ENCODE measurements around the gene HIF3A. TPM values are rescaled to one million over a fixed set of nuclear protein-coding genes. Genes with fewer than 3 reads are reported as not detected.
A peak's percentile ranks its signal among the peaks of the same experiment; 100 is the strongest.
"Not testable (repeated sequence)": the region's sequence is repeated elsewhere in the genome, so short reads cannot be mapped to it uniquely, and the experiment has no call there.

The HIF3A gene
- 10 to 100 TPM in 2 of 3 donors, 1 to 10 TPM in 1; 4.9 to 96.1 (median 19.0) TPM for total RNA-seq
- long read RNA-seq, donor 1, full-length matches to known transcripts, result 1 of 64 reads
- long read RNA-seq, donor 1, partial matches to known transcripts, result 15 of 64 reads
- long read RNA-seq, donor 1, other reads (novel, unspliced or antisense), result 48 of 64 reads
- long read RNA-seq, donor 2, partial matches to known transcripts, result 1 of 2 reads
- long read RNA-seq, donor 2, other reads (novel, unspliced or antisense), result 1 of 2 reads

DNA sequence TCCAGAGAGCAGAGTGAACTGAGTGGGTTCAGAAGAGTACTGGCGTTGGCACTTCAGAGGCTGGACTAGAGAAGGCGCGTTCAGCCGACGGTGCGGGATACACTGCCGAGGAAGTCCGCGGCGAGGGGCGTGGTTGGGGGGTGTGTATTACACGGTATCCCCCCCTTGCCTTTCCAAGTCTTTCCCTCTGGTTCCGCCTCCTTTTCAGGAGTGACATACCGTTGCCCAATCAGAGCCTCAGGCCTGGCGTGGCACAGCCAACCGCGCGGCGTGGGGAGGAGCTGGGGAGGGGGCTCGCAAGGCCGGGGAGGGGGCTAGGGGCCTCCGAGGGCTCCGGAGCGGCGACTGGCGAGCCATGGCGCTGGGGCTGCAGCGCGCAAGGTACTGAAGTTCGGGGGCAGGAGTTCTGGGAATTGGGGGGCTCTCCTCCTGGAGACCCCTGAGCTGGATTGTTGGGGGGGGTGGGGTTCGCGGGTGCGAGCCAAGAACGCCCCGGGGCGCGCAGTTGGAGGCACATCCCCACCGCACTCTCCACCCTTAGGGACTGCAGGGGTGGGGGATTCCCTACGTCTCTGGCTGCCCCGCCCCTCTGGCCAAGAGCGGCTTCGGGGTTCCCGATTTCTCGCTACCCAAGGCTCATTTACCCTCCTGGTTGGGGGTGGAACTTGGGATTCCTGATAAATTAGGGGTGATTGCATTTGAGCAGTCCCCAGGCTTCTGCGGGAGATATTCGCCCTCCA is at the start of gene HIF3A:
TSS of gene HIF3A (plus strand) at position 321 of the 740 bp plus-strand sequence. CDS start at position 356, 35 bp downstream.
- peaks cover 47% of the 10 kb centered on the region for H3K4me1 ChIP-seq (ENCODE audit: low read depth)
- ATAC-seq, result peak; percentile 18
- peak; percentile 77 to 82 (median 81) for DNase-seq
- no peaks in the 10 kb centered on the region for H3K9me3 ChIP-seq
- intact Hi-C loops (cut with DNase I, micrococcal nuclease), result no loop called here
- TF ChIP-seq, protein P1, sequence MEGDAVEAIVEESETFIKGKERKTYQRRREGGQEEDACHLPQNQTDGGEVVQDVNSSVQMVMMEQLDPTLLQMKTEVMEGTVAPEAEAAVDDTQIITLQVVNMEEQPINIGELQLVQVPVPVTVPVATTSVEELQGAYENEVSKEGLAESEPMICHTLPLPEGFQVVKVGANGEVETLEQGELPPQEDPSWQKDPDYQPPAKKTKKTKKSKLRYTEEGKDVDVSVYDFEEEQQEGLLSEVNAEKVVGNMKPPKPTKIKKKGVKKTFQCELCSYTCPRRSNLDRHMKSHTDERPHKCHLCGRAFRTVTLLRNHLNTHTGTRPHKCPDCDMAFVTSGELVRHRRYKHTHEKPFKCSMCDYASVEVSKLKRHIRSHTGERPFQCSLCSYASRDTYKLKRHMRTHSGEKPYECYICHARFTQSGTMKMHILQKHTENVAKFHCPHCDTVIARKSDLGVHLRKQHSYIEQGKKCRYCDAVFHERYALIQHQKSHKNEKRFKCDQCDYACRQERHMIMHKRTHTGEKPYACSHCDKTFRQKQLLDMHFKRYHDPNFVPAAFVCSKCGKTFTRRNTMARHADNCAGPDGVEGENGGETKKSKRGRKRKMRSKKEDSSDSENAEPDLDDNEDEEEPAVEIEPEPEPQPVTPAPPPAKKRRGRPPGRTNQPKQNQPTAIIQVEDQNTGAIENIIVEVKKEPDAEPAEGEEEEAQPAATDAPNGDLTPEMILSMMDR (IDR thresholded peaks at IDR 0.05), result no peak
- no peaks in the 10 kb centered on the region for H3K36me3 ChIP-seq (ENCODE audit: low read depth)
- H3K4me3 ChIP-seq, result no peak within 1 kb of the TSS

DNA sequence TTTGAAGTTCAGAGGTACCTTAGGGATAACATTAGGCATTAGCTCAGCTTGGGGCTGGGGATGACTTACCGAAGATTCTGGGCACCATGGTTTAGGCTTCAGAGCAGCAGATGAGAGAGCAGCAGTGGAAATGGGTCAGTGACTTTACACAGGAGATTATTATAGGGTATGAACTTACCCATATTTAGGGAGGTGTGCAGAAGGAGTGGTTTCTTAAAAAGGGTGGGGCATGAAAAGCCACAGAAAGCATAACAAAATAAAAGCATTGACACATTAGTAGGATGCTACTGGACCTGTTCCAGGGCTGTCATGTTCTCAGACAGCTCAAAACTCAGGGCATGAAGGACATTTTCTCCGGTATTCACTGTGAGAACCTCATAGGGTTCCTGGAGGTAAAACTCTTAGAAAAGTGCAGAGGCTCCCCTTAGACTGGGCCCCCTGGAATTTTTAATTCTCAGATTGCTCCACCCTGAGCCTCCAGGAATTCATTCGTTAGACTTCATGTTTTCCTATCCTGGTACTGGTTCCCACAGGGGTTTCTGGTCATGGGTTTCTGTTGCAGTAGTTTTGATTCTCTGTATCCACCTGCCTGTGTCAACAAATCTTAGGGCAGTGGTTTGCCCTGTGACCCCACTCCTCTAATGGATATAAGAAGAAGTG is 46.6 kb upstream of the HIF3A start:
- Histone ChIP-seq H3K4me3 (no peak overlapping the region), H3K36me3 (ENCODE audit: low read depth) (no peaks in the 10 kb centered on the region), H3K4me1 (ENCODE audit: low read depth) (no peaks in the 10 kb centered on the region), H3K9me3 (no peaks in the 10 kb centered on the region)
- intact Hi-C loops (cut with DNase I, micrococcal nuclease), result no loop called here
- TF ChIP-seq, protein P1 (IDR thresholded peaks at IDR 0.05), result no peak
- ATAC-seq (no peak), DNase-seq (no peak)

DNA sequence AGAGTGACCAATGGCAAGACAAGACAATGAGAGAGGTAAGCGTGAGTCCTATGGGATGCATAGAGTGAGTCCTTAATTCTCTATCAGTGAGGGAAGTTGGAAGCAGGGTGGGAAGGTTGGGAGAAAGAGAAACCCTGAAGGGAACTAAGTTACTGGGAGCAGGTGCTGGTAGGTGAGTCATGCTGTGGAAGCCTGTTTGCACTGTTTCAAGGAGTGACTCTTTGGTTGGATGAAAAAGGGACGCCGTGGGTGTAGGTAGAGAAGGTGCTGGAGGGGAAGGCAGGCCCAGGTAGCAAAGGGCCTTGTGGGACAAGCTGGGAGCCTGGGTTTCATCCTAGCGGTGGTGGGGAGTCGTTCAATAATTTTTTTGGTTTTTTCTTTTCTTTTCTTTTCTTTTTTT is 45.4 kb upstream of the HIF3A start:
- H3K9me3 ChIP-seq, result no peaks in the 10 kb centered on the region
- H3K36me3 ChIP-seq (ENCODE audit: low read depth), result no peaks in the 10 kb centered on the region
- DNase-seq (no peak), ATAC-seq (no peak)
- TF ChIP-seq, protein P1 (IDR thresholded peaks at IDR 0.05), result no peak
- H3K4me1 ChIP-seq (ENCODE audit: low read depth), result no peaks in the 10 kb centered on the region
- intact Hi-C loops (cut with DNase I, micrococcal nuclease), result no loop called here
- H3K4me3 ChIP-seq, result no peak overlapping the region

DNA sequence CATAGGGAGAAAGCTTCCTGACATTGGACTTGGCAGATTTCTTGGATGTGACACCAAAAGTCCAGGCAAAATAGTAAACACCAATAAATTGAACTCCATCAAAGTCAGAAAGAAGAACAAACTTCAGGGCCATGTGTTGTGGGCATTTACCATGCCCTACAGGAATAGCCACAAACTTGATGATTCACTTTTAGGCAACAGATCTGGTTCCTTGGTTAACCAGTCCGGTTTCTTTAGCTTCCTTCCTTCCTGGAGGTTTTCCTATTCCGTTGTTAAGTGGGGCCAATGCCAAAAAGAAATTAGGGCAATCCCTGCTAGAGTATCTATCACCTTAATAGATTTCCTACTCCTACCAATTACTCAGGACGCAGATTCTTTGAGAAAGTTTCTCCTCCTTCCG is 42.1 kb upstream of the HIF3A start:
- H3K36me3 ChIP-seq (ENCODE audit: low read depth), result no peaks in the 10 kb centered on the region
- no peak for ATAC-seq
- DNase-seq, result no peak
- H3K4me1 ChIP-seq (ENCODE audit: low read depth), result no peaks in the 10 kb centered on the region
- H3K9me3 ChIP-seq, result no peaks in the 10 kb centered on the region
- TF ChIP-seq, protein P1 (IDR thresholded peaks at IDR 0.05), result no peak
- intact Hi-C loops (cut with DNase I, micrococcal nuclease), result no loop called here
- H3K4me3 ChIP-seq, result no peak overlapping the region

DNA sequence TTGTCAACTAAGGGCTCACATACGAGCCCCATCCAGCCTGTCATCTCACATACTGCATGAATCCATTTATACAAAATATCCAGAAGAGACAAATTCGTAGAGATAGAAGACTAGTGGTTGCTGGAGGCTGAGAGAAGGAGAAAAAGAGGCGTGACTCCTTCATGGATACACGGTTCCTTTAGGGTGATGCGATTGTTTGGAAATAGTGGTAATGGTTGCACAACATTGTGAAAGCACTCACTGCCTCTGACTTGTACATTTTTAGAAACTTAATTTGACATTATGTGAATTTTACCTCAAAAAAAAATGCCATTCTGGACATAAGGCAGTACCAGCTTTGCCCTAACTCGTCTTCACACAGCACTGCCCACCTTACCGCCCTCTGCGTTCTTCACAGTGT is 40.0 kb upstream of the HIF3A start:
- no peaks in the 10 kb centered on the region for H3K9me3 ChIP-seq
- ATAC-seq, result no peak
- intact Hi-C loops (cut with DNase I, micrococcal nuclease), result no loop called here

DNA sequence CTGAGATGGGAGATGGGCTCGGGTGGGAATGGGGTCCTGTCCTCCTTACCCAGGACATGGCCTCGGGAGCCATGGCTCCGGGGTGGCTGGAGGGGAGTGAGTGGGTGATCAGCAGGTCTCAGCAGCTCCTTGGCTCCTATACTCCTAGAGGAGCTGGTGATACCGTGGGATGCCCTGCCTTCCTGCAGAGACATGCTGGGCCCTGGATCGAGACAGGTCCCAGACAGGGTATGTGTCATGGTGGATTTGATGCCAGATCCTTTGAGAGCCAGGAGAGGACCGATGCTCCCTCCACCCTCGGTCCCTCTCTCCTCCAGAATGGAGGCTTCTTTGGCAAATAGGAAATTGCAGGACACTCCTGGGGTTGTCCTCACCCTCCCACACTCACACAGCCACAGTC is 35.3 kb upstream of the HIF3A start:
- not testable (repeated sequence) for H3K9me3 ChIP-seq; ATAC-seq; H3K4me3 ChIP-seq; H3K4me1 ChIP-seq (ENCODE audit: low read depth); H3K36me3 ChIP-seq (ENCODE audit: low read depth); DNase-seq
- intact Hi-C loops (cut with DNase I, micrococcal nuclease), result loop anchor here in 1 of 2 donors (5.0 to 10.0 kb wide), 2 partner anchors 179 to 227 kb away; no protein-coding TSS in a partner anchor

More for the DNA sequence above, 40.0 kb upstream of the HIF3A start:
- Histone ChIP-seq H3K4me3 (no peak overlapping the region), H3K4me1 (ENCODE audit: low read depth) (no peaks in the 10 kb centered on the region), H3K36me3 (ENCODE audit: low read depth) (no peaks in the 10 kb centered on the region)
- DNase-seq, result no peak
- TF ChIP-seq, protein P1 (IDR thresholded peaks at IDR 0.05), result no peak

DNA sequence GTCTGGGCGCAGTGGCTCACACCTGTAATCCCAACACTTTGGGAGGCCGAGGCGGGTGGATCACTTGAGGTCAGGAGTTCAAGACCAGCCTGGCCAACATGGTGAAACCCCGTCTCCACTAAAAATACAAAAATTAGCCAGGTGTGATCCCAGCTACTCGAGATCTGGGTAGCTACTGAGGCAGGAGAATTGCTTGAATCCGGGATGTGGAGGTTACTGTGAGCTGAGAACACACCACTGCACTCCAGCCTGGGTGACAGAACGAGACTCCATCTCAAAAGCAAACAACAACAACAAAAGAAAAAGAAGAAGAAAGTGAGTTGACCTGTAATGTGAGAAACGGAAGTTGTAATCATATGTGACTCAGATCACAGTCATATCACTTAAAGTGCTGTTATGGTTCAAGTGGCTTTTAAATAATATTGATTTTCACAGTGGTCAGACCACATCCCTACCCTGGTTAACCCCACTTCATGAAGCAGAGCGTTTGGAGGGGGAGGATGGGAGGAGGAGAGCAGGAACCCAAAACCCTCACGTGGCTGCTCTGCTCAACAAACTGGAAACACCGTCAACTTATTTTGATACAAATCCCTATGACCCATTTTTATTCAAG is 34.1 kb upstream of the HIF3A start:
- H3K9me3 ChIP-seq; H3K4me3 ChIP-seq; H3K36me3 ChIP-seq (ENCODE audit: low read depth); H3K4me1 ChIP-seq (ENCODE audit: low read depth): not testable (repeated sequence)
- intact Hi-C loops (cut with DNase I, micrococcal nuclease), result loop anchor here in 1 of 2 donors (5.0 to 10.0 kb wide), 2 partner anchors 180 to 228 kb away; no protein-coding TSS in a partner anchor
- ATAC-seq (peak; percentile 48), DNase-seq (peak in 1 of 3 donors; percentile 23)

DNA sequence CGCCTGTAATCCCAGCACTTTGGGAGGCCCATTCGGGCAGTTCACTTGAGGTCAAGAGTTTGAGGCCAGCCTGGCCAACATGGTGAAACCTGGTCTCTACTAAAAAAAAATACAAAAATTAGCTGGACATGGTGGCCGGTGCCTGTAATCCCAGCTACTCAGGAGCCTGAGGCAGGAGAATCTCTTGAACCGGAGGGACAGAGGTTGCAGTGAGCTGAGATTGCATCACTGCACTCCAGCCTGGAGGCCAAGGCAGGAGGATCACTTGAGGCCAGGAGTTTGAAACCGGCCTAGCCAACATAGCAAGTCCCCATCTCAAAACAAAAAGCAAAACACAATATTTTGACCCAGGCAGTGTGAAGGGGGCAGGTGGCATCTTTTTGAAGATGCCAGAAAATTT is 32.0 kb upstream of the HIF3A start:
- not testable (repeated sequence) for H3K4me1 ChIP-seq (ENCODE audit: low read depth); H3K9me3 ChIP-seq; H3K4me3 ChIP-seq; DNase-seq; H3K36me3 ChIP-seq (ENCODE audit: low read depth); ATAC-seq
- intact Hi-C loops (cut with DNase I, micrococcal nuclease), result loop anchor here (5.0 to 10.0 kb wide), 3 partner anchors 182 to 238 kb away; no protein-coding TSS in a partner anchor

Measured in mucosa of descending colon (tissue), 3 donors.